Measurements from ENCODE around the gene CDH23.

The CDH23 gene

DNA sequence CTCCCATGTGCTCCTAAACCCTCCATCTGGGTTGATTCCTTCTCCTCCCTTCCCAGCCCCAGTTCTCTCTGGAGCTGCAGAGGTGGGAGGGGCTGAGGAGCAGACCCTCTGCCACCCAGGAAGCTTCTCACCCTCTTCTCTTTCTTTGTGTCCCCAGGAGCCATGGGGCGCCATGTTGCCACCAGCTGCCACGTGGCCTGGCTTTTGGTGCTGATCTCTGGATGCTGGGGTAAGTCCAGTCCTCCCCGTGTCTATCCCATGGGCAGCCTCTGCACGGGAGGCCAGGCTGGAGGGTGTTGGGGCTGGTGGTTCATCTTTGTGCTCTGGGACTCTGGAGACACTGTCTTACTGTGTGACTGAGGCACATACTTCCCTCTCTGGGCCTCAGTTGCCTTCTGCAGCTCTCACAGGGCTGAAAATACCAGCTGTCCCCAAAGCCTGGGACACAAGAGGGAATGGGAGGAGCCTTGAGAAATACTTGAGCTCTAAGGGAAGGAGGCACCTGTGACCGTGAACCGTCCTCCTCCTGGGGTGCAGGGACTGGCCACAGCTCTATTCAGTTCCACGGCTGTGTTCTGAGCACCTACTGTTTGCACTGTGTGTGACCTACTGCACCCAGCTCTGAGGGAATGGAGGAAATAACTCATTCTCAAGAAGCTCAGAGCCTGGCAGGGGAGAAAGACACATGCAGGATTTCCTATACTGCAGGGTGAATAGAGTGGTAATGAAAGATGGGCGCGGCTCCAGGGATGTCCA, 43.1 kb downstream of the CDH23 start:
- no peaks in the 10 kb centered on the region for H3K9me3 ChIP-seq
- no peaks in the 10 kb centered on the region for H3K36me3 ChIP-seq
- no peaks in the 10 kb centered on the region for H3K27me3 ChIP-seq
- no peaks in the 10 kb centered on the region for H3K4me1 ChIP-seq (ENCODE audit: control insufficient read depth in 1 of 2, insufficient read depth in 1 of 2, low read depth in 1 of 2, low read length in 1 of 2)
- no peak overlapping the region for H3K4me3 ChIP-seq (ENCODE audit: low read depth in 1 of 2, low read length in 1 of 2)
- TF ChIP-seq, protein P1, sequence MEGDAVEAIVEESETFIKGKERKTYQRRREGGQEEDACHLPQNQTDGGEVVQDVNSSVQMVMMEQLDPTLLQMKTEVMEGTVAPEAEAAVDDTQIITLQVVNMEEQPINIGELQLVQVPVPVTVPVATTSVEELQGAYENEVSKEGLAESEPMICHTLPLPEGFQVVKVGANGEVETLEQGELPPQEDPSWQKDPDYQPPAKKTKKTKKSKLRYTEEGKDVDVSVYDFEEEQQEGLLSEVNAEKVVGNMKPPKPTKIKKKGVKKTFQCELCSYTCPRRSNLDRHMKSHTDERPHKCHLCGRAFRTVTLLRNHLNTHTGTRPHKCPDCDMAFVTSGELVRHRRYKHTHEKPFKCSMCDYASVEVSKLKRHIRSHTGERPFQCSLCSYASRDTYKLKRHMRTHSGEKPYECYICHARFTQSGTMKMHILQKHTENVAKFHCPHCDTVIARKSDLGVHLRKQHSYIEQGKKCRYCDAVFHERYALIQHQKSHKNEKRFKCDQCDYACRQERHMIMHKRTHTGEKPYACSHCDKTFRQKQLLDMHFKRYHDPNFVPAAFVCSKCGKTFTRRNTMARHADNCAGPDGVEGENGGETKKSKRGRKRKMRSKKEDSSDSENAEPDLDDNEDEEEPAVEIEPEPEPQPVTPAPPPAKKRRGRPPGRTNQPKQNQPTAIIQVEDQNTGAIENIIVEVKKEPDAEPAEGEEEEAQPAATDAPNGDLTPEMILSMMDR (IDR thresholded peaks at IDR 0.05), result no peak
- H3K27ac ChIP-seq, result no peak overlapping the region

DNA sequence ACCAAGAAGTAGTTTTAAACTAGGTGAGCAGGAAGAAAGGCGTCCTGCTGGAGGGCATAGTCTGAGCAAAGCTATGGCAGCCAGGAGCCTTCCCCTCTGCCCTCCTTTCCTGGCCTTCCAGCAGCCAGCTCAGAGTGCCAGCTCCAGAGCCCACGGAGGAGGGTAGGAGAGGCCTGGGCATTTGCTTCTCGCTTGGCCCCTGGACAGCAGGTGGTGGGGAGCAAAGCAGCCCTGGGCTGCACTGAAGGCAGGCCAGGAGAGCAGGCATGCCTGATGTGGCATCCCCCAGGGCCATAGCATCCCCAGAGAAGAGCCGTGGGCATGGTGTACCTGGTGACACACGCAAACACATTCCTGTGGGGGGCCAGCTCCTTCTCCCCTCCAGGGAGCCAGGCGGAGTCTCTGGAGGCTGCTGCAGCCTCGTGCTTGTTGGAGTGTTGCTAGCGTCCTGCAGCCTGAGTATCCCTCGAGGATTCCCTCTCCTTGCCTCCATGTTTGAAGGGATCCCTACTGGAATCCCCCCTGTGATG, 43.9 kb downstream of the CDH23 start:
- TF ChIP-seq, protein P1 (IDR thresholded peaks at IDR 0.05), result no peak
- Histone ChIP-seq H3K27me3 (no peaks in the 10 kb centered on the region), H3K4me3 (ENCODE audit: low read depth in 1 of 2, low read length in 1 of 2) (no peak overlapping the region), H3K9me3 (no peaks in the 10 kb centered on the region), H3K27ac (no peak overlapping the region), H3K4me1 (ENCODE audit: control insufficient read depth in 1 of 2, insufficient read depth in 1 of 2, low read depth in 1 of 2, low read length in 1 of 2) (no peaks in the 10 kb centered on the region), H3K36me3 (no peaks in the 10 kb centered on the region)

DNA sequence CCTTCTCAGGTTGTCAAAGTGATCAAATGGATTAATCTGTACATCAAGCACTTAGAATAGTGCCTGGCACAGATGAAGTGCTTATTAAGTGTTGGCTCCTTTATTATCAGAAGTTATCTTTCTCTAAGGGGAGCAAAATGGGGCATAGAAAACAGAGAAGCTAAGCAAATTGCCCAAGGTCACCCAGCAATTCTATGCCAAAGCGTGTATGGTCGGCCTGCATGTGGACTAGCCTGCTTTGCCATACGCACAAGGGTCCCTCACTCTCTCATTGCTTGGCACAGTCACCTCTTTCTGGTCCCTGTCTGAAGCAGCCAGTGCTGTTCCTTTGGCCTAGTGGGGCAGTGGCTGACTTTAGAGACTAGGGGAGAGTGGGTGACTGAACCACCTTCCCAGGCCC, 45.3 kb downstream of the CDH23 start:
- Histone ChIP-seq H3K9me3 (no peaks in the 10 kb centered on the region), H3K27me3 (no peaks in the 10 kb centered on the region), H3K4me3 (ENCODE audit: low read depth in 1 of 2, low read length in 1 of 2) (no peak overlapping the region), H3K27ac (no peak overlapping the region), H3K4me1 (ENCODE audit: control insufficient read depth in 1 of 2, insufficient read depth in 1 of 2, low read depth in 1 of 2, low read length in 1 of 2) (no peaks in the 10 kb centered on the region), H3K36me3 (no peaks in the 10 kb centered on the region)
- TF ChIP-seq, protein P1 (IDR thresholded peaks at IDR 0.05), result no peak

DNA sequence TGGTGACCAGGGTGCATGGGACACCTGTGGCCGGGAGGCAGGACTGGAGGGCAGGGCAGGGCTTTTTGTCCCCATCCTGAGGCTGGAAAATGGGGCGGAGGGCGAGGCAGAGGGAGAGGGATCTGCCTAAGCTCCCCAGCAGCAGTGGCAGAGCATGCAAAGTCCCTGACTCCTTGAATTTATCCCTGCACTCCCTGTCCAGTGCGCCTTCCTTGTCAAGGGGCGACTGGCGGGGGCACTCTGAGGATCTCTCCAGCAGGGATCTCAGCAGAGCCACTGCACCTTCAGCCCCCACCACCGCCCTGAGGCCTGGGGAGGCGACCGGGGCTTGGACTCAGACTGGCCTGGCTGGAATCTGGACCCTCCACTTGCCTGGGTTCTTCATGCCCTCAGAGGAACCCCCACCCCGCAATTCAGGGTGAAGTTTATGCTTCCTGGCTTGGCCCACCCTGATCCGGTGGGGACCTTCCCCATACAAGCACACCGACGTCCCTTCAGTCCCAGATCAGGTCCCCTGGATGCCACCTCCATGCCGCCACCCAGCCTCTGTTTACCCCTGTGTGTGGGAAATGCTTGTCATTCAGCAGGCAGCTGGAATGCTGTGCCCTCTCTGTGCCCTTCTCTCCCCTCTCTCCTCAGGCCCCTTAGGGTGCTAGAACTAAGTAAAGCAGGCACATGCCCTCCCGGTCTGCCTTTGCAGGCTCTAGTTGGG, 46.3 kb downstream of the CDH23 start:
- Histone ChIP-seq H3K4me3 (ENCODE audit: low read depth in 1 of 2, low read length in 1 of 2) (no peak overlapping the region), H3K9me3 (no peaks in the 10 kb centered on the region), H3K4me1 (ENCODE audit: control insufficient read depth in 1 of 2, insufficient read depth in 1 of 2, low read depth in 1 of 2, low read length in 1 of 2) (no peaks in the 10 kb centered on the region), H3K36me3 (no peaks in the 10 kb centered on the region), H3K27ac (no peak overlapping the region), H3K27me3 (no peaks in the 10 kb centered on the region)
- TF ChIP-seq, protein P1 (IDR thresholded peaks at IDR 0.05), result no peak

DNA sequence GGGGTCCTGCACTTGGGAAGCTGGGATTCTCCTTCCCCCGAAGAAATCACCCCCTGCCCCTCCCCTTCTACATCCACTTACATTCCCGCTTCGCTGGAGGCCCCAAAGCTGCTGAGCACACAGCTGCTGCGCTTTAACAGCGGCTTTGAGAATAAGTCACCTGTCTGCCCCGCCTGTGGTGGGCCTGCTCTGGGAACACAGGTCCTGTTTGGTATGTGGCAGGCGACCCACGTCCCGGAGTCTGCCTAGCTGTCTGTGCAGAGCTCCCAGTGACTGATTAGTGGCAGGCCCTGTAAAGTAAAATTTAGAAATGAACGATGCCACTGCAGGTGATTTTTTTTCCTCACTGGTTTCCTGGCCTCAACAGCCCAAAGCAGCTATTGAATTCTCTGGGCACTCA, 47.0 kb downstream of the CDH23 start:
- TF ChIP-seq, protein P1 (IDR thresholded peaks at IDR 0.05), result no peak

More for the DNA sequence above, 47.0 kb downstream of the CDH23 start:
- Histone ChIP-seq H3K4me3 (ENCODE audit: low read depth in 1 of 2, low read length in 1 of 2) (no peak overlapping the region), H3K4me1 (ENCODE audit: control insufficient read depth in 1 of 2, insufficient read depth in 1 of 2, low read depth in 1 of 2, low read length in 1 of 2) (no peaks in the 10 kb centered on the region), H3K36me3 (no peaks in the 10 kb centered on the region), H3K27ac (no peak overlapping the region), H3K9me3 (no peaks in the 10 kb centered on the region), H3K27me3 (no peaks in the 10 kb centered on the region)

Data from neutrophil (primary cell).